AG04449 (cell line): ENCODE results near the gene CEP162.
"Not testable (repeated sequence)": the region's sequence is repeated elsewhere in the genome, so short reads cannot be mapped to it uniquely, and the experiment has no call there.

ENCODE experiments used
- CTCF ChIA-PET: fragments of 350-600 bp; formaldehyde crosslinking; extraction: SDS; loops from one replicate; lab custom pipeline; 2021; ENCODE audit warnings: antibody characterized with exemption; lab: Yijun Ruan, JAX
- POLR2A ChIA-PET: fragments of 400-600, 350-600 bp; formaldehyde crosslinking; extraction: SDS; loops from one replicate; lab custom pipeline; 2020; ENCODE audit warnings: antibody characterized with exemption, inconsistent platforms; lab: Yijun Ruan, JAX
- DNase-seq: peaks from one replicate; pipeline ENCODE4 v3.0.0-alpha.2; 2010; ENCODE audit warnings: low read depth, low spot score
- H3K4me3 ChIP-seq: 2 replicates; pipeline ENCODE4 v1.5.1; 2011; ENCODE audit warnings: low read depth, mild to moderate bottlenecking, control low read depth, low read length
- TF ChIP-seq, protein P1 (sequence below): IDR thresholded peaks from one replicate; pipeline ENCODE4 v1.5.1; 2011; ENCODE audit warnings: mild to moderate bottlenecking, moderate library complexity, low read length, control low read depth, inconsistent platforms; ENCODE audit not compliant: insufficient read depth; ENCODE audit errors: missing control alignments

CEP162 gene

GRCh38 chr6:84243240-84243639 is 15.8 kb upstream of the CEP162 start:
- ChIA-PET POLR2A (no interaction called here), CTCF (interaction anchor here (0.8 to 2.3 kb wide), 8 partner anchors 16 to 1082 kb away, joined by 3 to 9 read pairs (median 4); partner anchors contain the start of gene CEP162)
- no peak overlapping the region for H3K4me3 ChIP-seq
- TF ChIP-seq, protein P1, sequence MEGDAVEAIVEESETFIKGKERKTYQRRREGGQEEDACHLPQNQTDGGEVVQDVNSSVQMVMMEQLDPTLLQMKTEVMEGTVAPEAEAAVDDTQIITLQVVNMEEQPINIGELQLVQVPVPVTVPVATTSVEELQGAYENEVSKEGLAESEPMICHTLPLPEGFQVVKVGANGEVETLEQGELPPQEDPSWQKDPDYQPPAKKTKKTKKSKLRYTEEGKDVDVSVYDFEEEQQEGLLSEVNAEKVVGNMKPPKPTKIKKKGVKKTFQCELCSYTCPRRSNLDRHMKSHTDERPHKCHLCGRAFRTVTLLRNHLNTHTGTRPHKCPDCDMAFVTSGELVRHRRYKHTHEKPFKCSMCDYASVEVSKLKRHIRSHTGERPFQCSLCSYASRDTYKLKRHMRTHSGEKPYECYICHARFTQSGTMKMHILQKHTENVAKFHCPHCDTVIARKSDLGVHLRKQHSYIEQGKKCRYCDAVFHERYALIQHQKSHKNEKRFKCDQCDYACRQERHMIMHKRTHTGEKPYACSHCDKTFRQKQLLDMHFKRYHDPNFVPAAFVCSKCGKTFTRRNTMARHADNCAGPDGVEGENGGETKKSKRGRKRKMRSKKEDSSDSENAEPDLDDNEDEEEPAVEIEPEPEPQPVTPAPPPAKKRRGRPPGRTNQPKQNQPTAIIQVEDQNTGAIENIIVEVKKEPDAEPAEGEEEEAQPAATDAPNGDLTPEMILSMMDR, result no peak
- no peak for DNase-seq

GRCh38 chr6:84242265-84242664 is 14.8 kb upstream of the CEP162 start:
- TF ChIP-seq, protein P1, result no peak
- DNase-seq, result no peak
- CTCF ChIA-PET, result interaction anchor here (0.6 to 2.3 kb wide), 7 partner anchors 10 to 1083 kb away, joined by 3 to 9 read pairs (median 4); partner anchors contain the start of gene CEP162
- H3K4me3 ChIP-seq, result no peak overlapping the region
- POLR2A ChIA-PET, result no interaction called here

- peak overlapping the region; percentile 95 for H3K4me3 ChIP-seq
- TF ChIP-seq, protein P1, result no peak
- no peak for DNase-seq
- CTCF ChIA-PET, result interaction anchor here (0.7 to 4.1 kb wide), 19 partner anchors 9 to 739 kb away, joined by 3 to 39 read pairs (median 4); partner anchors contain the start of gene CYB5R4
- POLR2A ChIA-PET, result no interaction called here
Measured at GRCh38 chr6:84228198-84228543, 728 bp upstream of the CEP162 start.

DNA sequence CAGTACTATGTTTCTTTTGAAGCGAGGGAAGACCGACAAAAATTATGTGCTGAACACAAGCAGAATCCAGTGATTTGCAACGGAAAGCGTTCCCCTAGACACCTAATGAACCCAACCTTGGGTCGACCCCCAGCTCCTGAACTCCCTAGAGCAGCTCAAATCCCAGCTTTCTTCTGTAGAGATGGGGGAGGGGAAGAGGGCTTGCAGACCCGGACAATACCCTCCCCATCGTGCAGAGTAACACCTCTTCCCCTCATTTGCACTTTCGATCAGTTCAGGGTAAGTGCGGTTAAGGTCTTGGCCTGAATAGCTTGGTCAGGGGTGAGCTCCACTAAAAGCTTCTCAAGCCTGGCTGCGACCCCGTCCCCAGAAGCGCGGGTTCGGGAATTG is 404 bp downstream of the CEP162 start:
- ChIA-PET POLR2A (no interaction called here), CTCF (interaction anchor here (0.8 to 4.1 kb wide), 12 partner anchors 8 to 1096 kb away, joined by 3 to 39 read pairs (median 6); partner anchors contain the start of gene CYB5R4)
- TF ChIP-seq, protein P1, result no peak
- no peak for DNase-seq
- peak overlapping the region; percentile 95 for H3K4me3 ChIP-seq

- H3K4me3 ChIP-seq, result no peak overlapping the region
- DNase-seq, result peak; percentile 24
- TF ChIP-seq, protein P1, result no peak
- ChIA-PET POLR2A (interaction anchor here (0.5 kb wide), 1 partner anchor 9 kb away, joined by 3 read pairs; no protein-coding TSS in a partner anchor), CTCF (interaction anchor here (1.5 to 7.1 kb wide), 3 partner anchors 9 to 609 kb away, joined by 4 to 121 read pairs (median 7); no protein-coding TSS in a partner anchor)
Measured at GRCh38 chr6:84224251-84224650, 3.2 kb downstream of the CEP162 start.

DNA sequence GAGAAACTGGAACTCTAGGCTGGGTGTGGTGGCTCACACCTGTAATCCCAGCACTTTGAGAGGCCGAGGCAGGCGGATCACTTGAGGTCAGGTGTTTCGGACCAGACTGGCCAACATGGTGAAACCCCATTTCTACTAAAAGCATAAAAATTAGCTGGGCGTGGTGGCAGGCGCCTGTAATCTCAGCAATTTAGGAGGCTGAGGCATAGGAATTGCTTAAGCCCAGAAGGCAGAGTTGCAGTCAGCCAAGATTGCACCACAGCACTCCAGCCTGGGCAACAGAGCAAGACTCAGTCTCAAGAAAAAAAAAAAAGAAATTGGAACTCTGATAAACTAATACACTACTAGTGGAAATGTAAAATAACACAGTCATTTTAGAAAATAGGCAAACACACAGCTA is 3.8 kb downstream of the CEP162 start:
- not testable (repeated sequence) for DNase-seq, H3K4me3 ChIP-seq
- ChIA-PET CTCF (interaction anchor here (2.4 to 7.1 kb wide), 3 partner anchors 8 to 608 kb away, joined by 7 to 121 read pairs (median 49); no protein-coding TSS in a partner anchor), POLR2A (interaction anchor here (0.5 kb wide), 1 partner anchor 8 kb away, joined by 3 read pairs; no protein-coding TSS in a partner anchor)

DNA sequence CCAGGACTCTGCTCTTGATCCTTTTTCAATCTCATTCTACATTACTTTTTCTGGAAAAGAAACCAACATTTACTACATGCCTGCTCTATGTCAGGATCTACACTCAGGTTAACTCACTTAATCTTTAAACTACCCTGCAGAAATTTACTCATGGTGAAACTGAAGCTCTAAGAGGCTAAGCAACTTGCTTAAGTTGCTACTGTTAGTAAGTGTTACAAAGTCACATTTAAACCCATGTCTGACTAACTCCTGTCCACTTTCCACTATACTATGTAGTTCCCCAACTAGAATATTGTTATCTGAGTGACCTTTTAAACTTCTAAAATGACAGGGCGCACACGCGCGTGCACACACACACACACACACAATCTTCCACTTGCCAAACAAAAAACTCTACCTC is 5.0 kb downstream of the CEP162 start:
- TF ChIP-seq, protein P1, result no peak
- H3K4me3 ChIP-seq, result no peak overlapping the region
- DNase-seq, result no peak
- ChIA-PET POLR2A (no interaction called here), CTCF (interaction anchor here (0.7 to 7.1 kb wide), 9 partner anchors 7 to 638 kb away, joined by 3 to 121 read pairs (median 7); partner anchors contain the start of gene CYB5R4)
